Muscle of arm (tissue), 14 donors: ENCODE results near the gene XAB2. TPM values are rescaled to one million over a fixed set of nuclear protein-coding genes. Genes with fewer than 3 reads are reported as not detected.

Experiments used
- DNase-seq: peaks from one replicate; pipeline ENCODE4 v3.0.0-alpha.2; 2013
- long read RNA-seq, 11 donors: transcript quantifications; one replicate each; lab custom pipeline, GENCODE V29; 2026
- polyA plus RNA-seq, 12 donors: library from polyadenylated mRNA; unstranded; fragments of 120-200 nt; gene quantifications; one replicate each; pipeline ENCODE4 v1.2.1, GENCODE V29; 2013; ENCODE audit not compliant: insufficient read length in 12 of 12

XAB2 gene
- 10 to 100 TPM in 11 of 12 donors, not detected in 1; 17.4 to 32.6 (median 20.7) TPM for polyA plus RNA-seq
- long read RNA-seq, donor 1, transcript XAB2-201 (19 exons, 2,667 nt): major isoform, 7 of 7 reads
- long read RNA-seq, donor 1, partial matches to known transcripts: 0 of 7 reads
- long read RNA-seq, donor 1, other reads (novel, unspliced or antisense): 0 of 7 reads
- long read RNA-seq, donor 2, partial matches to known transcripts: 6 of 89 reads
- long read RNA-seq, donor 2, other reads (novel, unspliced or antisense): 81 of 89 reads
- long read RNA-seq, donor 3, partial matches to known transcripts: 0 of 2 reads
- long read RNA-seq, donor 3, other reads (novel, unspliced or antisense): 0 of 2 reads
- long read RNA-seq, donor 4, partial matches to known transcripts: 0 of 2 reads
- long read RNA-seq, donor 4, other reads (novel, unspliced or antisense): 0 of 2 reads
- long read RNA-seq, donor 5, transcript XAB2-201 (19 exons, 2,667 nt): major isoform, 5 of 14 reads
- long read RNA-seq, donor 5, partial matches to known transcripts: 0 of 14 reads
- long read RNA-seq, donor 5, other reads (novel, unspliced or antisense): 9 of 14 reads
- long read RNA-seq, donor 6, transcript XAB2-201 (19 exons, 2,667 nt): major isoform, 5 of 5 reads
- long read RNA-seq, donor 6, partial matches to known transcripts: 0 of 5 reads
- long read RNA-seq, donor 6, other reads (novel, unspliced or antisense): 0 of 5 reads
- long read RNA-seq, donor 7, partial matches to known transcripts: 0 of 1 reads
- long read RNA-seq, donor 7, other reads (novel, unspliced or antisense): 0 of 1 reads
- long read RNA-seq, donor 8, transcript XAB2-201 (19 exons, 2,667 nt): major isoform, 6 of 187 reads
- long read RNA-seq, donor 8, partial matches to known transcripts: 97 of 187 reads
- long read RNA-seq, donor 8, other reads (novel, unspliced or antisense): 84 of 187 reads
- long read RNA-seq, donor 9, partial matches to known transcripts: 0 of 2 reads
- long read RNA-seq, donor 9, other reads (novel, unspliced or antisense): 0 of 2 reads
- long read RNA-seq, donor 10, transcript XAB2-201 (19 exons, 2,667 nt): major isoform, 7 of 7 reads
- long read RNA-seq, donor 10, partial matches to known transcripts: 0 of 7 reads
- long read RNA-seq, donor 10, other reads (novel, unspliced or antisense): 0 of 7 reads
- long read RNA-seq, donor 11, partial matches to known transcripts: 7 of 11 reads
- long read RNA-seq, donor 11, other reads (novel, unspliced or antisense): 0 of 11 reads

DNA sequence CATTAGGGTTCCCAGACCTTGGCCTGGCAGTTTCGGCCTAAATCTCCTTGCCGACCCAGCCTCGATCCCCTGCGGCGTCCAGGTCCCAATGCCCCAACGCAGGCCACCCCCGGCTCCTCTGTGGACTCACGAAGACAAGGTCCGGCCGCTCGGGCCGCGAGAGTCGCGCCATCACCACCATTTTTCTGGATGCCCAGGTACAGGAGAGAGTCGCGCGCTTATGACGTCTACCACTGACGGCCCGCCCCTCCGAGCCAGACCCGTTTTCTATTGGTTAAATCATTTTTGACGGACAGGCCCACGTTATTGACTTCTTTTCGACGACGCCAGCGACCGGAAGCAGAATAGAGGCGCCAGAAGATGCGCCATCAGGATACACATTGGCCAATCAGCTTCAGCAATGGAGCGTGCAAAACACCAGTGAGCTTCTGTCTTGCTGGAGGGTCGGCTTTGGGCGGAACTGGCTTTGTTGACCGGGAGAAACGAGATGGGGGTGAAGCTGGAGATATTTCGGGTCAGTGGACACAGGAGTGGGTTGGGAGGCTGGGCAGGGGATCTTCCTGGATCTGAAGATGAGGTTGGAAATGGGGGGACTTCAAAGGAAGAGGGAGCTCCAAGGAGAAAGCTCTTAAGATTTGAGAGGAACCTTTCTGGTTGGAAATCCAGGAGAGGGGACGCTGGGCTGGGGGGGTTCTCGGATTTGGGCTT lies at the start of gene XAB2, which contains the start of gene PET100:
XAB2 (minus strand) TSS at position 199 of the 708 bp plus-strand sequence; CDS start at position 181, 18 bp downstream.
PET100 (plus strand) TSS at position 447 of the 708 bp plus-strand sequence; CDS start at position 488, 41 bp downstream.
- DNase-seq: peak; percentile 99

DNA sequence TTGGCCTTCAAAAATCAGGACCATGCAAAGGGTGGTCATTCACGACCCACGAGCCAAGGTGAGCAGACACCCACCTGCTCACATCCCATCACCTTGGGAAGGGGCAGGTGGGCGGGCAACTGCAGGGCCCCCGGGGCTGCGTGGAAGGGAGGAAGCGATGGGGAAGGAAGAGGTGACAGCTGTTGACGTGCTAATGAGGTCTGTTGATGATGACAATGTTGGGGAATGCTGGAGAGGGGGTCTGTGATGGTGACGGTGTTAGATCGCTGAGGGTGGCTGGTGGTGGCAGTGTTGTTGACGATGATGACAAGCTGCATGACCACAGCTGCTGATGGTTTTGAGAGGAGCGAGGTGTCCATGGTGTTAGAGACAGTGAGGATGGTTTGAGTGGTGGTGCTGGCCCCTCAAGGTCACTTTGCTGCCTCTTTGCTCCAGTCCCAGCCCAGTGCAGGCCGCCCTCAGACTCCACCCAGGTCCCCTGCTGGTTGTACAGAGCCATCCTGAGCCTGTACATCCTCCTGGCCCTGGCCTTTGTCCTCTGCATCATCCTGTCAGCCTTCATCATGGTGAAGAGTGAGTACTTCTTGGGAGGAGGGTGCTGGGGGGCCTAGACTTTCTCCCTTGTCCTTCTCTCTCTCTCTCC lies 48.4 kb upstream of the XAB2 start:
- no peak for DNase-seq

DNA sequence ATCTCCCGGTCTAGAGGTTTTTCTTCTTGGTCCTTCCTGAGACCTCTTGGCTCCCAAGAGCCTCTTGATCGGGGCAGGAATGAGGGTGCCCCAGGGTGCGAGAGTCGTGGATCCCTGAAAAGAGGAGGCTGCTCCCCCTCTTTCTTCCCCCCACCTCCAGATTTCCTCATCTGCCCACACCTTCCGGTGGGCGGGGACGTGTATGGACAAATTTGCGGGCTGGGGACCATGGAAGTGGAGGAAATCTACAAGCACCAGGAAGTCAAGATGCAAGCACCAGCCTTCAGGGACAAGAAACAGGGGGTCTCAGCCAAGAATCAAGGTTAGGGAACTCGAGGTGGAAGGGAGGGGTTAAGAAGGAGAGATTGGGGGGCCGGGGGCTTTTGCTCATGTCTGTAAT lies 47.5 kb upstream of the XAB2 start, which contains the start of gene MCEMP1:
MCEMP1 (plus strand) TSS at position 237 of the 400 bp plus-strand sequence; CDS start at position 268, 31 bp downstream.
- no peak for DNase-seq

DNA sequence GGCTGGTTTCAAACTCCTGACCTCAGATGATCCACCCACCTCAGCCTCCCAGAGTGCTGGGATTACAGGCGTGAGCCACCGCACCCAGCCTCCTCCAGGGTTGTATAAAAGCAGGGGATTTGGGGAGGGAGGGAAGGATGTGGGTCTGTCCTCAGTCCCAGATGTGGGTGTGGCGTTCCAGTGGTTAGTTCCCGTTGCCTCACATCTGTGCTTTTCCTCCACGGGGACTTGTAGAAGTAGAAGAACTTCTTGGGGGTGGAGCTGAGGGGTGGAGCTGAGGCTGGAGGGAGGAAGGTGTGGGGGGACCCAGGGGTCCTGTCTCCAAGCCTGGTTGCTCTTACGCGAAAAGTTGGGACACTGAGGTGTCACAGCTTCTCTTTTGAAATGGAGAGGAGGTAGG lies 47.0 kb upstream of the XAB2 start:
- DNase-seq: no peak

DNA sequence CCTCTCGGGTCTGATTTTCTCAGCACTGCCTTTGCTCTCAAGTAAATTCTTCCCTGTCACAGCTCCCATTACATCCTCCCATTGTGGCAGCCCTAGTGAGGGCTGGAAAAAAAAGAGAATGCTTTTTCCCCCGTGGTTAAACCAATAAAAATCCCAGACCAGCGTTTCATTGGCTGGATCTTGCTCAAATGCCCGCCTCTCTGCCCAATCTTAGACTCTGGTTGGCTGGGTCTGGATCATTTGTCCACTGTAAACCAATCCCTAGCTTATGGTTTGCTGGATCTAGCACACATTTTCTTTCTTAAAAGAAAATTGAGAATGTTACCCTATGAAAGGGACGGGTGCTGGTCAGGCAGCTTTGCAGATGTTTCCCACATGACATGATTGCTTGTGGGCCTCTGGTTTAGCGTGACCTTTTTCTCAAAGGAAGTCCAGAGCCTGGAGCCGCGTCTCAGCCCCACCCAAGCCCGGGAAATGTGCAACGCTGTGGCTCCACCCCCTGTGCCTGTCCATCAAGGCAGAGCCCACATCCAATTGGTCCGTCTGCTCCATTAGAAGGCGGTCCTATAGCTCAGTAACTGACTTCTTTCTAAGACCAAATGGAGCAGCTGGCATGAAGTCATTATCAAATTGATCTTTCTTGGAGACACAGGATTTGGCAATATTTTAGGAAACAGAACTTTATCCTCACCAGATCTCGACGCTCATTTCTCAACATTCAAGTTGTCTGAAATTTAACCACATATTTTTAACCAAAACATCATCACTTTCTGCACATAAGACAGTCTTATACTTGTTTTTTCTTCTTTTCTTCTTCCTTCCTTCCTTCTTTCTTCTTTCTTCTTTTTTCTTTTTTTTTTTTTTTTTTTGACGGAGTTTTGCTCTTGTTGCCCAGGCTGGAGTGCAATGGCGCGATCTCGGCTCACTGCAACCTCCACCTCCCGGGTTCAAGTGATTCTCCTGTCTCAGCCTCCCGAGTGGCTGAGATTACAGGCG lies 45.0 kb upstream of the XAB2 start:
- DNase-seq: peak; percentile 40

DNA sequence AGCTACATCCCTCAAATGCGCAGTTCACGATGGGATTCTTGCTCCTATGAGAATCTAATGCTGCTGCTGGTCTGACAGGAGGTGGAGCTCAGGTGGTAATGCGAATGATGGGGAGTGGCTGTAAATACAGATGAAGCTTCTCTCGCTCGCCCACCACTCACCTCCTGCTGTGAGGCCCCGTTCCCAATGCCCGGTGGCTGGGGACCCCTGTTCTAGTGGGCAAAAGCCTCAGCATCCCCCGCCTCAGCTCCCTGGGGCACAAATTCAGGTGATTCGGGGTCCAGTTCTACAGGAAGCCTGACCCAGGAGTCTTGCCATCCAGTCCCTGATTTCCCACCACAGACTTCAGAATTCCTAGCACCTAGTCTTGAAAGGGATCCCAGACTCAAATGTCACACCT lies 43.2 kb upstream of the XAB2 start:
- DNase-seq: no peak

DNA sequence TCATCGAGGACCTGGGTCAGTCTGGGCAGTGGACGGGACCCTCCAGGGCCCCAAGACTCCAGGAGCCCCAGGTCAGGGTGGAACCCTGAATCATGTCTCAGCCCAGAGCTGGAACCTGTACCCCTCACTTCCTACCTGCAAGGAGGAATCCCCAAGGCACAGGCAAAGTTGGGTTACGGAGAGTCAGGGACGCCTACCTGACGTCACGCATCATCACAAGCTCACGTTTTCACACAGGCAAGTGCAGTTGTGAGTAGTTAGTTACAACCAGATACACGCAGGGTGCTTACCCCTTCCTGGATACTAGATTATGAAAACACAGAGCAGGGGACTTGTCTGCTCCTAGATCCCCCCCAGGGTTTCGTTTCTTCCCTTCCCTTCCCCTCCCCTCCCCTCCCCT lies 41.4 kb upstream of the XAB2 start:
- DNase-seq: no peak

DNA sequence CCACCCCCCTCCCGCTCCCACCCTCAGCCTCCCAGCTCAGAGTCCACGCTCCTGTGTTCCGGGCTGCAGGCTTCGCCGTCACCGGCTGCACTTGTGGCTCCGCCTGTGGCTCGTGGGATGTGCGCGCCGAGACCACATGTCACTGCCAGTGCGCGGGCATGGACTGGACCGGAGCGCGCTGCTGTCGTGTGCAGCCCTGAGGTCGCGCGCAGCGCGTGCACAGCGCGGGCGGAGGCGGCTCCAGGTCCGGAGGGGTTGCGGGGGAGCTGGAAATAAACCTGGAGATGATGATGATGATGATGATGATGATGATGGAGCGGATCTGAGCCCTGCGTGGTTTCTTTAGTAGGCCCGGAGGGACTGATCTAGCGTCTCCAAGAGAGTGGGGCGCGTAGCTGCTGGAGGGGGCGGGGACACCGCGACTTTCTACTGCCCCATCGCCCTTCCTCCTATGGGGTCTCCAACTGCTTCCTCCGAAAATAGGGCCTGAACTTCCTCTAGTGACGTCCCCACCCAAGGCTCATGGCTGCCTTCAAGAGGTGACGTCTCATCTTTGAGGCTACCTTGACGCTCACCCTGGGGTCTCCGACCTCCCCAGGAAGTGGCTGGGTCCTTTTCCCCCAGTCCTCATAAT lies 40.9 kb upstream of the XAB2 start:
- DNase-seq: peak; percentile 16

DNA sequence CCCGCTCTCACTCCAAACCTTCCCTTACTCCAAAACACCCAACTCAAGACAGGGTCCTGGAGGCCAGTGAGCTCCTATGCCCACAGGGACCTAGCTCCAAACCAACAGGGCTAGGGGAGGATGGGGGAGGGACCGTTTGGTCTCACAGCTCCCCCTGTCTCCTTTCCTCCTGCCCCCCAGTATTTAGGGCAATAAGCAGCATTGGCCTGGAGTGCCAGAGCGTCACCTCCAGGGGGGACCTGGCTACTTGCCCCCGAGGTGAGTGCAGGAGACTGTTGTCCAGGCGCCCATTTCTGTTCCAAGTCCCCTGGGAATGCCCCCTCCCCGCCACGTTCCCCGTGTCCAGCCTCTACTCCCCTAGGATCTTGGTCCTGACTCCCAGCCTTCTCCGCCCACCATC lies 40.3 kb upstream of the XAB2 start:
- no peak for DNase-seq

DNA sequence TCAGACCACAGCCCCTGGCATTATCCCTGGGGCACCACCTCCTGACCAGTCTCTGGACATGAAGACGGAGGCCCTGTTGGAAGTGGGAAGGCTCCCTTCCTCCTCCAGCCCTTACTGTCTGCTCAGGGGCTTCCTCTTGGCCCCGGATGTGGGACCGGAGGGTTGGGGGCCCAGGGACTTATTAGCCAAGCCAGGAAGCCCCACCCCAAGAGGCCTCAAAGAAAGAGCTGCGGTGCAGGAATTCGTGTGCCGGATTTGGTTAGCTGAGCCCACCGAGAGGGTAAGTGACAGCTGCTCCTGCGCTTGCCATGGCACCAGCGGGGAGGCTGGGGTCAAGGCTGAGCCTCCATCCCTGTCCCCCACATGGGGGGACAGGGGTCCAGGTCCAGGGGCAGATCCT lies 39.5 kb upstream of the XAB2 start, which contains the start of gene RETN:
RETN (plus strand) TSS at position 208 of the 400 bp plus-strand sequence. CDS start 278 bp downstream, outside the sequence.
- DNase-seq: no peak

DNA sequence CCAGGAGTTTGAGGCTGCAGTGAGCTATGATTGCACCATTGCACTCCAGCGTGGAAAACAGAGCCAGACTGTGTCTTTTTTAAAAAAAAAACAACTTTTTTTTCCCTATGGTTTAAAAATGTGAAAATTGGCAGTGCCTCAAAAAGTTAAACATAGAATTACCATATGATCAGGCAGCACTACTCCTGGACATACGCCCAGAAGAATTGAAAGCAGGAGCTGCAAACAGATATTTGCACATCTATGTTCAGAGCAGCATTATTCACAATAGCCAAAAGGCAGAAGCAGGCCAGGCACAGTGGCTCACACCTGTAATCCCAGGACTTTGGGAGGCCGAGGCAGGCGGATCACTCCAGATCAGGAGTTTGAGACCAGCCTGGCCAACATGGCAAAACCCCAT lies 35.7 kb upstream of the XAB2 start:
- peak; percentile 79 for DNase-seq

DNA sequence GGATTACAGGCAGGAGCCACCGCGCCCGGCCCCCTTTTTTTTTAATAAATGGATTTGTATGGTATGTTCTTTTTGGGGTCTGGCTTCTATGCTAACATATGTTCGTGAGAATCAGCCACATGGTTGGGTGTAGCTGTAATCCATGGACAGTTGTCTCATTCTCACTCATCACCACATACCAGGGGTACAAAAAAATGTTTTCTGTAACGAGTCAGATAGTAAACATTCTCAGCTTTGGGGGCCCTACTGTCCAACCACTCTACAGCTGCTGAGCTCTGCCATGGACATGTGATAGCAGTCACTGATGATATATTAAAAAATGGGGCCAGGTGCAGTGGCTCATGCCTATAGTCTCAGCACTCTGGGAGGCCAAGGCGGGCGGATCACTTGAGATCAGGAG lies 34.4 kb upstream of the XAB2 start:
- DNase-seq: no peak

DNA sequence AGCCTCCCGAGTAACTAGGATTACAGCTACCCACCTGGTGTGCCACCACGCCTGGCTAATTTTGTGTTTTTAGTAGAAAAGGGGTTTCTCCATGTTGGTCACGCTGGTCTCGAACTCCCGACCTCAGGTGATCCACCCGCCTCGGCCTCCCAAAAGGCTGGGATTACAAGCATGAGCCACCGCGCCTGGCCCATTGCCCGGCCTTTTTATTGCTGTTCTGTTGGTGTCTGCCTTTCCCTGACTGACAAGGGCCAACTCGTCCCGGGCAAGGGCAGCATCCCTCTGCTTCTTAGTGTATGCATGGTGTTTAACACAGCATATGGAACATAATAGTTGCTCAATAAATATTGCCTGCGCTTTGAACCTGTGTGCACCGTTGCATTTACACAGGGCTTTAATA lies 33.3 kb upstream of the XAB2 start:
- DNase-seq: no peak

DNA sequence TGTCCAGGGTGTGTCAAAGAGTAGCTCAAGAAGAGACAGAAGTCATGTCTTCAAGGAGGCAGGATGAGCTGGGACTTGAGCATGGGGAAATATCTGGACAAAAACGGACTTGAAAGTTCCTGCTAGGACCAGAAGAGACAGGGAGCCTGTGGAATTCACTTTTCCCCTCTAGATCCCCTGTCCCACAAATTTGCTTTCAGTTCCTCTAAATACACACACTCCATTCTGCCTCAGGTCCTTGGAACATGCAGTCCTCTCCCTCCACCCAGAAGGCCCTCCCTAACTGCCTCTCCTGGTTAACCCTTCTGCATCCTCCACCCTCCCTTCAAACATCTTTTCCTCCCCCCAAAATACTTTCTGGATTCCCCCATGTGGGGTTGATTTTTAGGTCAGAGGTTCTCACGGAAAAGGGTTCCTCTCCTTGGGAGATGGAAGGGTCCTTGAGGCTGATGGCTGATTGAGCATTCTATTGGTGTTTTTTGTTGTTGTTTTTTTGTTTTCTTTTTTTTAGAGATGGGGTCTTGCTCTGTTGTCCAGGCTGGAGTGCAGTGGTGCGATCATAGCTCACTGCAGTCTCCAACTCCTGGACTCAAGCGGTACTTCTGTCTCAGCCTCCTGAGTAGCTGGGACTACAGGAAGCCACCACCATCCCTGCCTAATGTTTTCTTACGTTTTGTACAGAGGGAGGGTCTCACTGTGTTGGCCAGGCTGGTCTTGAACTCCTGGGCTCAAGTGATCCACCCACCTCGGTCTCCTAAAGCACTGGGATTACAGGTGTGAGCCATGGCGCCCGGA lies 32.6 kb upstream of the XAB2 start:
- no peak for DNase-seq

DNA sequence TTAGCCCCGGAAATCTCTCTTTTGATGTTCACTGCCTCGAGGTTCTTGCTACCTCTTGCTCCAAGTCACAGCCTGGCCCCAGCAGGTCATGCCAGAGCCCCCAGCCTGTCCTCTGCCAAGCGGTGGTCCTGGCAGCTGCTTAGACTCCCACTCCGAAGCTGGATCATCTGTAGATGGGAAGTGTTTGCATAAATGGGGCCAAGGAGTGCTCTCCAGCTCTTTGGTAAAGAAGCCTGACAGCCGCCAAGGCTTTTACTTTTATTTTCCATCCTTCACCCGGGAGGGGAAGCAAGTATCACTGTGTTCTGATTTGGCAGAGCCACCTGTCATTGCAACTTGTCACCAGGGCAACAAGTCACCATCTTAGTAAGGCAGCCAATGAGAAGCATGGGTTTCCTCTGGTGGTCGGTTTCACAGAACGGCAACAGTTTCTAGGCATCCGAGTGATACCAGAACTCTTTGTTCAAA lies 28.9 kb upstream of the XAB2 start:
- DNase-seq: no peak

DNA sequence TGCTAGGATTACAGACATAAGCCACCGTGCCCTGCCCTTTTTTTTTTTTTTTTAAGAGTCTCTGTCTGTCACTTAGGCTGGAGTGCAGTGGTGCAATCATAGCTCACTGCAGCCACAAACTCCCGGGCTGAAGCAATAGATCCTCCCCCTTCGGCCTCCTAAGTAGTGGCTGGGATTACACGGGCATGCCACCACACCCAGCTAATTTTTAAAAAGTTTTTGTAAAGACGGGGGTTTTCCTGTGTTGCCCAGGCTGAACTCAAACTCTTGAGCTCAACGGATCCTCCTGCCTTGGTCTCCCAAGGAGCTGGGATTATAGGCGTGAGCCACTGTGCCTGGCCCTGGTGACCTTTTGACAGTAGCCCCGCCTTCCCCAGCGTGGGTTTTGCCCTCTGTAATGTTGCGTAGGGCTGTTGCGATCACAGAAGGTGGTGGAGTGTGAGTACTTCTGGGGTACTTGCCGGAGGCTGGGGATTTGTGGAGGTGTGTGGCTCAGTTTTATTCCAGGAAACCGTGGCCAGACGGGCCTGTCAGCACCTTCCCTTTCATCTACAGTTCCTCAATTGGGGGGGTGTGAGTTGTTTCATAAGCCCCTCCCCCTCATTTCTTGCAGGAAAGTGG lies 27.9 kb upstream of the XAB2 start:
- DNase-seq: no peak

DNA sequence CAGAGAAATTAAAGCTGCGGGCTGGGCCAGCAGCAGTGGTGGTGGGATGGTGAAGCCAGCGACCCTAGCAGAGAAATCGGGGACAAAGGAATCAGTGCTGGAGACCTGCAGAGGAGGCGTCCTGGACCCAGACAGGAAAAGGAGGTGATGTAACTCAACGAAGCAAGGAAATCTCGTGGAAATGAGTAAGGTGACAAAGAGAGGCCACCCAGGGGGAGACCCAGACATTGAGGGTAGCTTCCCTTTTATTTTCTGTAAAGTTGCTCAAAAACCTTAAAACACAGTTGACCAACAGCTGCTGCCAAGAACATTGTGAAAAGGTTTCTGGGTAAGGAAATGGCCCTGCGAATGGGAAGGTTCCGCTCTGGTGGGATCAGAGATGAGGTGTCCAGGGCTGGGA lies 26.2 kb upstream of the XAB2 start:
- no peak for DNase-seq
